HG03045 (cell line): Measurements from ENCODE around the gene PHC3.
A peak's percentile ranks its signal among the peaks of the same experiment; 100 is the strongest.
"Not testable (repeated sequence)": the region's sequence is repeated elsewhere in the genome, so short reads cannot be mapped to it uniquely, and the experiment has no call there.

Source experiments
- ATAC-seq: cut with Tn5 transposase; IDR thresholded peaks from one replicate; pipeline ENCODE4 v1.9.1; 2021; ENCODE audit warnings: mild to moderate bottlenecking, moderate library complexity; ENCODE audit not compliant: unreplicated experiment

Gene PHC3

GRCh38 chr3:170132335-170132734, 49.2 kb downstream of the PHC3 start:
- no peak for ATAC-seq

DNA sequence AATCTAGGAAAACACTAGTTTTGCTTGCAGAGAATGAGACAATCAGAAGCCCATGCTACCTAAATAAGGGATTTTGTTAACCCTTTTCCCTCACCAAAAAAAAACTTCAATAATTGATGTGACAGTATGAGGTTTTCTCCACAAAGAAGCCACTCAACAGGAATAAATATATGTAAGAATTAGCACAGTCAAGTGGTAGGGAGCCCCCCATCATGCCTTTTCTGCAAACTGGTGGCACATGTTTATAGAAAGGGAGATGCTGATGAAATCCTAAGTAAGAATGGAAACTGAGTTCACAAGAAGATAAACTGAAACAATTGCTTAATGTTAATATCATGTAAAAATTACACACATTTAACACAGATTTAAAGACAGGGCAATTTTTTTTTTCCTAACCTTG, 51.0 kb downstream of the PHC3 start:
- ATAC-seq: no peak

DNA sequence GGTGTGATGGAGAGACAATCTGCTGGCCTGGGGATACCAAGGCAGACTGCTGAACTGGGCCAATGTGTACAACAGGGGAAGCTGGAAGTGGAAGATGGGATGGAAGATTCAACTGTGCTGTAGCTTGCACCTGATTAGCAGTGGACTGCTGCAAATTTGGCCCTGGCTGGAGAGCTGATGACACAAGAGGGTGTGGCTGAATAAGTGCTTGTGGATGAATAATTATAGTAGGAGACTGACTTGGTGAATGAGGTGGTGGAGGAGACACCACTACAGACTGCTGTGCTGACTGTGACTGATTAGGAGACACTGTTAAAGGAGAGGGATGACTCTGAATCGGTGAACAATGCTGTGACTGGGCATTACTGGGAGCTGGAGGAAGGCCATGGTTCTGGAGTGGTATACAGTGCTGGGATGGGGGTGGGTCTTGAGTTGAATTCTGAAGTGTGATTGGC, 52.5 kb downstream of the PHC3 start:
- ATAC-seq: peak; percentile 47

DNA sequence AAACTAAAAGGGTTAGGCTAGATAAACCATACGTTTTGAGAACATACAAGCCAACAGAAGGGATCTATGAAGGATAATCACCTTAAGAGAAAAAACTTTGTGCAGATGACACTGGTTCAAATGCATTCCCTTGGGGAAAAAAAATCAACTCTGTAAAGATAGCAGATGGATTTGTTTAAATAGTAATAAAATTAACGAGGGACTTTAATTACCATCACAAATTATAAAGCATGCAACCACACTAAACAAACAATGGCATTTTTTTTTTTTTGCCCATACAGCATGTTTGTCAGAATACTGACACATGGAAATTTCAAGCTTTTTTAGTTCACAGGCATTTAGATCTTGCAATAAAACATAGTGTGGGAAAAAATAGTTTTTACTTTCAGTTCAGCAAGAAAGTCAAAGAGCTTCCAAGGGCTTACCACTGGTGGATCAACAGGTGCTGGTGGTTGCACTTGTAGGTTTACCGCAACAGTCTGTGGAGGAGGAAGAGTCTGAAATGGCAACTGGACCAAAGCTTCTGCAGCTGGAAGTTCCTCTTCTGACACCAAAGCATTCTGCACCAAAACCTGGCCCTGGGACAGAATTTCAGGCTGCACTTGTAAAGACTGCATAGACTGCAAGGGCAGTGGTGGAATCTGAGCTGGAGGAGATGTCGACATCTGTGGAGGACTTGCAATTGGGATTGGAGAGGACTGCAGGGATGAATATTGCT, 53.1 kb downstream of the PHC3 start:
- peak; percentile 95 for ATAC-seq

- ATAC-seq: no peak
Observed at GRCh38 chr3:170117134-170117533, 64.4 kb downstream of the PHC3 start.

DNA sequence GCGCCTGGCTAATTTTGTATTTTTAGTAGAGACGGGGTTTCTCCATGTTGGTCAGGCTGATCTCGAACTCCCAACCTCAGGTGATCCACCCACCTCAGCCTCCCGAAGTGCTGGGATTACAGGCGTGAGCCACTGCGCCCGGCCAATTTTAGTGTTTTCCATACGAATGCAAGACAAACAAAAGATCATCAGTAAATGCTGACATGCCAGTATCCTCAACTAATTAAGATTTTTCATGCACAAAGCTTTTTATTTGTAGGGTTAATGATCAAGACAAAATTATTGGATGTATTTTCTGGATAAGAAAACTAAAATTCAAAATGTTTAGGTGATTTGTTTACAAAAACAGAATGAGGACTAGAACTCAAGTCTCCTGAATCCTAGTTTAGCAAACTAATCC, 67.4 kb downstream of the PHC3 start:
- ATAC-seq: not testable (repeated sequence)

DNA sequence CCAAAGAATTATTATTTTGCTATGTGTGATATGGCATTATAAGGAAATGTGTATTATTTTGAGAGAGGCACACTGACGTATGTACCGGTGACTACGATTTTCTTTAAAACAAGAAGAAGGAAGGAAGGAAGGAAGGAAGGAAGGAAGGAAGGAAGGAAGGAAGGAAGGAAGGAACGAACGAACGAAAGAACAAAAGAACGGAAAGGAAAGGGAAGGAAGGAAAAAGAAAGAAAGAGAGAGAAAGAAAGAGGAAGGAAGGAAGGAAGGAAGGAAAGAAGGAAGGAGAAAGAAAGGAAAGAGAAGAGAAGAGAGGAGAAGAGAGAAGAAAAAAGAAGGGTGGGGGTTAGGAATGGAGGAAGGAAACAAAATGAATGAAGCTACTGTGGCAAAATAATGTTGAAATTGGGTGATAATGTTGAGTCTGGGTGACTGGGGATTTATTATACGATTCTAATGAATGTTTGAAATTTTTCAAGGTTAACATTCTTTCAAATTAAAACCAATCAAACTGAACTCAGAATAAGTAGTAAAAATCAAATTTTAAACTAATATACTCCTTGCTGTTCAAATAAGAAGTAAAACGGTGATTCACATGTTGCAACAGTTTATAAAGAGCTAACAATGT, 70.3 kb downstream of the PHC3 start:
- no peak for ATAC-seq

DNA sequence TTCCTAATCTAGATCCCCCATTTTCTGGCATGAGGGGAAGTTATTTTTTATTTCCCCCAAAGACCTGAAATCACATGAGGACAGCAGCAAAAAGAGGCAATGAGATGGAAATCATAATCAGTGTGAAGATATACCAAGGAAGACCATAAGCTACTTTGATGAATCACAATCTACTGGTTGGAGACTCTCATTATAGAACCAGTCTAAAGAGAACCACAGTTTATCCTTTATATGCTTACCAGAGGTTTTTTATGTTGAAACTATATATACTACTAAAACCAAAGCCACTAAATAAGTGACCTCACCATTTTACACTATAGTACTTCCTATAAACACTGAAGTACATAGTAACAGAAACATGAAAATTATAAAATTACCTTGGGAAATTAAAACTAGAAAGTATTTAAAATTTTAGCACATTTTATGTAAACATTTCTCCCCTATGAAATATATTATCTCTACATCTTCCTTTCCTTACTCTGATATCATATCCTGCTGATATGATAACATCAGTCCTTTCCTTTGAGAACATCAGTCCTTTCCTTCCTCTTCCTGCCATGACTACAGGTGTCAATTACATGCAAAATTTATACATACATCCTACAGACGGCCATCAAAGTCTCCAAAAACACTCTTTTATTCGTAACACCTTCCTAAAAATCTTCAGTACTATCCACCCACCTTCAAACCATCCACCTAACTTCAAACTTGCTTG, 71.8 kb downstream of the PHC3 start:
- no peak for ATAC-seq

DNA sequence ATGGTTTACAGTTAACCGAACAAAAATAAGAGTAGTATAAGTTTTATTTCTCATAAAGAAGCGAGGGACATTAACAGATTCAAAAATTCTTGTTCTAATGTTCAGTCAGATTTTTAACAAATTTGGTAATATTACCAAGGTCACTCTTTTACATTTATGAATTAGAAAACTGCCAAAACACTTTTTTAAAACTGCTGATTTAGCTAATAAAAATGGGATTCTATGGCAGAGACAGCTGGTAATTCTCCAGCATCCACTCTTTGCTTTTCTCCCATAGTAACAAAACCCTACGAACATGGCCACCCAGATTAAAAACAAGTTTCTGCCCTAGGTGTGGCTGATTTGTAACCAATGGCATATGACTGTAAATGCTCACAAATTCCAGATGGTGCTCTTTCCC, 72.6 kb downstream of the PHC3 start:
- ATAC-seq: no peak

DNA sequence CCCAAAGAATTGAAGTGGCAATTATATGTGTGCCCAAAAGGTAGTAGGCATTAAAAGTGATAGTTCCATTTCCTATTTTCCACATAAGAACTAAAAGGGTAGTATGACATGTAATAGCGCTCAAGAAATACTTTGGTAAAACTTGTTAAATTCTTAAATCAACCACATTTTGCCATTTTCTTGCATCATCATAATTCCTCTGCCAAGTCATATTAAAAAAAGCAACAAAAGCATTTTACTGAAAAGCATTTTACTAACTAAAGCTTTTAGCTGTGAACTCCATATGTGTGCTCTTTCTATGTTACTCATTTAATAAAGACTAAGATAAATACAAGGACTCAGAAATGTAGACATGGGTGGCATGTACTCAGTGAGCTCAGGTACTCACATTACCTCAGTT, 73.6 kb downstream of the PHC3 start:
- no peak for ATAC-seq

GRCh38 chr3:170102431-170102830, 79.1 kb downstream of the PHC3 start:
- no peak for ATAC-seq

DNA sequence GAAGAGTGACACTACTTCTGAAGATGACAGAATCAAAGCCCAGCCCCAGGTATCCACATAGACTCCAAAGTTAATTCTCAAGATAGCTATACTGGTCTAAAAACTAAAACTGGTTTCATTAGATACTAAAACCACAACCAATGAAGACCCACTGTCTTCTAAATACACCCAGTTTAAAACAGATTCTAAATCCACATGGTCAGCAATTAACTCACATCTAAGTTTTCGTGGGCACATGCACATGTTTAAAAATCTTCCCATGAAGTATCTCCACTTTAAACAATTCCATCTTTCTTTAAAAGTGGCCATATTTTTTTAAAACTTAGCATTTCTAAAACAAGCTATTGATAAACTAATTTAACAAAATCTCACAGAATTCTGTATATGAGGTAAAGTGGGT, 80.6 kb downstream of the PHC3 start:
- ATAC-seq: no peak

GRCh38 chr3:170098753-170099152, 82.8 kb downstream of the PHC3 start:
- no peak for ATAC-seq

DNA sequence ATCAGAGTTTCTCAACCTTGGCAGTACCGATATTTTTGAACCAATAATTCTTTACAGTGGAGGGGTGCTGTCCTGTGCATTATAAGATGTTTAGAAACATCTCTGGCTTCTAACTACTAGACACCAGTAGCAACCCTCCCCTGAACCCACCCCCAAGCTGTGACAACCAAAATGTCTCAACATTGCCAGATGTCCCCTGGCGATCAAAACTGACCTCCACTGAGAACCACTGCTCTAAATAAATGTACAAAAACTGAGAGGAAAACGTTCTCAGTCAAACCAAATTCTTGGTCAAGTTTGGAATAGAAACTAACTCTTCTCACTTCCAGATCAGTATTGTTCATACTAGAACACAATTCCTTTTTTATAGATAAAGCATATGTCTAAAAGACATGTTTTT, 85.2 kb downstream of the PHC3 start:
- no peak for ATAC-seq

DNA sequence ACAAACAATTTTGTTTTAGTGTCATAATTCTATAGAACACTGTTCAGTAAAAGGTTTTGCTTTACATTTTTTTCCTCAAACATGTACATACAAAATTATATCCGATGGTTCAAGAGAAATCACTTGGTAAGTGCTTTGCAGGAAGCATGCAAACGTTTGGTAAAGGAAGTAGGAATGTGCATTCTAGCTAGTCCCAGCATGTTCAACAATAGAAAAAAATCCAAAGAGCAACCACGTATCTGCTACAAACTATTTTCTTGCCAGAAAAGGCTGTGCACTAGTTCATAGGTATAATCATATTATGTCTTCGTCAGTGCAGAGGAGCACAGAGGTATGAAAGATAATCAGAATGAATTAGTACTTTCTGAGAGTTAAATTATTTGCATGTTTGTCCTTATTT, 85.8 kb downstream of the PHC3 start:
- no peak for ATAC-seq

GRCh38 chr3:170092907-170093306, 88.6 kb downstream of the PHC3 start:
- no peak for ATAC-seq

DNA sequence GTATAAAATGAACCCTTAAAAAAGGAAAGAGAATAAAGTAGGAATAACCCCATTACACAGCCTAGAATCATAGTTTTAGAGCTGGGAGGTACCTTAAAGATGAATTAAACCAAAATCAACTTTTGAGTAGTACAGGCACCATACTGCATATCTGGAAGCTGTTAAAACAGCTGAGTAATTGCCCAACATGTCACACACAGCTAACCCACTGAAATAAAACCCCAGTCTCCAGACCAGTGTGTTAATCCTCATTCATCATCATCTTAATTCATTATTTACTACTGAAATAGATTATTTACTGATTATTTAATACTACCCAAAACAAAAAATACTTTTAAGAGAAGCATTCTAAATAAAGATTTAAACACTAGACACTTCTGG, 90.9 kb downstream of the PHC3 start:
- ATAC-seq: no peak

- ATAC-seq: no peak
Observed at GRCh38 chr3:170089862-170090600, 91.5 kb downstream of the PHC3 start.

GRCh38 chr3:170085396-170085795, 96.1 kb downstream of the PHC3 start:
- ATAC-seq: no peak

DNA sequence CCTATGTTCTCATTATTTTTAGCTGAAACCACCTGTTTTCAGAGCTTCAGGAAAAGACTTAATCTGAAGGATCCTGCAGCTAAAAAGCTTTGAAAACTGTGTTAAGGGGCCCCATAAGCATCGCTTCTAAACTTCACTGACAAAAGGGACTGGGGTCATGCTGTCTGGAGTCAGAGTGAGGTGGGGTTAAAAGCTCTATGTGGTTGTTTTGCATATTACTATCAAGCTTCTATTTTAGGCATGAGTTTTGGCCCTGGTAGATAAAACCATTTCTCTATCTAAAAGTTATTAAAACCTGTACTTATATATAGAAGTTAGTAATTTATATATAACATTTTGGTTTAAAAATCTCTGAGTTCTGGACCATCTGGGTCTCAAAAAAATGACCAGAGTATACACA, 98.2 kb downstream of the PHC3 start:
- no peak for ATAC-seq

GRCh38 chr3:170081079-170081741, 100.3 kb downstream of the PHC3 start:
- no peak for ATAC-seq
